NCI-H128 (cell line): ENCODE data around the gene CCNYL1.

Source experiments
- DNase-seq: peaks from one replicate; lab custom pipeline; 2025; ENCODE audit not compliant: unreplicated experiment; lab: John Stamatoyannopoulos, UW

CCNYL1 gene

DNA sequence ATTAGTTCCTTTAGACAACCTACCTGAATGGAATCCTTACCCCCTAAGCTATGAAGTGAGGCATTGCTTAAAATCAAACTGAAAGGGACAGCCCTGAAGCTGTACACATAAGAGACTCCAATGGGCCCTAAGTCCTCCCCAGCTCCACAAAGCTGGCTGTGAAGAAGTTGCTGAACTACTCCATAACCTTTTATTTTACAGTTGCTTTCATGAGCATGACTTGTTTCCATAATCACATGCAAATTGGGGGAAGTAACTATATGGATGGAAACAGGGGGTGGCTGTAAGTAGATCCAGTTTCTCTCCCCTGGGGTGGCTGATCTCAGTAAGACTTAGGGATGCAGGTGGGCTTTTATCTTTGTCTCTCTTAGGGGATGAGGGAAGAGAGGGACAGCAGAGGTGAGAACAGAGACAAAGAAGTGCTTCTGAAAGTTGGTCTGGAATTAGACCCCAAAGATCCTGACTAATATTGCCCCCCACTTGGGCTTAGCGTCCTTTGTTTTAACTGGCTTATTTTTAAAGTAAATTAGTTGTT is 52.7 kb downstream of the CCNYL1 start:
- no peak for DNase-seq

GRCh38 chr2:207765547-207765946 is 54.1 kb downstream of the CCNYL1 start:
- no peak for DNase-seq

DNA sequence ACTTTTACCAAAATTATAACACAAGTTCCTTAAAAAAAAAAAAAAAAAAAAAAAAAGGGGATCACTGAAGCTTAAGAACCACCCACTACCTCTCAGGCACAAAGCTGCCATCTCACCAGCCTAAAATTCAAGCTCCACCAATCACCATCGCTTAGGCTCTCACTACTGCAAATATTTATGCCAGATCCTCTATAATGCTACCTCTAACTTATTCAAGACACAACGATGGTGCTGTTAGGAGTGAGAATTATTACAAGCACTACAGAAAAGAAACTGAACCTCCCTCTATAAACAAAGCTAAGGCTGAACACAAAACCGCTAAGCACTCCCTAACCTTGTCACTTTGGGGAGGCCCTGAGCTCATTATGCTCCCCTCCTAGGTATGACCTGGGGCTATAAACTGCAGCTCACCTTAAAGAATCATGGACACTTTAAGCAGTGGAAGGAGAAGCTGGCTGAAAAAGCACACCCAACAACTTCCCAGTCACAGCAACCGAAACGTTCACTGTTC is 54.7 kb downstream of the CCNYL1 start:
- DNase-seq = no peak

DNA sequence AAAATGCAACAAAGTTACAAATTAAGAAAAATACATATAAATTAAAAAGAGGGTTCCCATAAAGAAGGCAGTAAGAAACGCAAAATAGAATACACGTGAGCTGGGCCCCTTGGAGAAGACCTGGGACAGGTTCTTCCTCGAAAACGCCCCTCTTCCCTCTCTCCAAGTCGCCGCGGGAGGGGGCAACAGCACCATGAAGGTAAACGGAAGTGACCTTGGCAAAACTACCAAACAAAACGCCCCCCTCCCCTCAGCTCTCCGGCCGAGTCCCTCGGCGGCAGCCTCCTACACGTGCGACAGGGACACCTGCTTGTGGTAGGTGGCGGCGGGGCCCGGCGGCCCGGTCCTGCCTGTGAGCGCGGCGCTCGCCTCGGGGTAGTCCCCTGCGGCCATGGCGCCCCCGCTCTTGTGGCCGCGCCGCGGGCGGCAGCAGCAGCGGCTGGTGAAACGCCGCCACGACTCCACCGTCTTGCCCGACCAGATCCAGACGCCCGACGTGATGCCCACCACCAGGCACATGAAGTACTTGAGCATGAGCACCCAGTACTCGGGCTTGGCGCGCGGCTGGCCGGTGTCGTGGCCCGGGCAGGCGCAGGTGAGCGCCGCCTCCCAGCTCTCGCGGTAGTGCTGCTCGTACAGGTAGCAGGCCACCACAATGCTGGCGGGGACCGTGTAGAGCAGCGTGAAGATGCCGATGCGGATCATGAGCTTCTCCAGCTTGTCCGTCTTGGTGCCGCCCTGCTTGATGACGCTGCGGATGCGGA is 55.4 kb downstream of the CCNYL1 start:
- DNase-seq = no peak

DNA sequence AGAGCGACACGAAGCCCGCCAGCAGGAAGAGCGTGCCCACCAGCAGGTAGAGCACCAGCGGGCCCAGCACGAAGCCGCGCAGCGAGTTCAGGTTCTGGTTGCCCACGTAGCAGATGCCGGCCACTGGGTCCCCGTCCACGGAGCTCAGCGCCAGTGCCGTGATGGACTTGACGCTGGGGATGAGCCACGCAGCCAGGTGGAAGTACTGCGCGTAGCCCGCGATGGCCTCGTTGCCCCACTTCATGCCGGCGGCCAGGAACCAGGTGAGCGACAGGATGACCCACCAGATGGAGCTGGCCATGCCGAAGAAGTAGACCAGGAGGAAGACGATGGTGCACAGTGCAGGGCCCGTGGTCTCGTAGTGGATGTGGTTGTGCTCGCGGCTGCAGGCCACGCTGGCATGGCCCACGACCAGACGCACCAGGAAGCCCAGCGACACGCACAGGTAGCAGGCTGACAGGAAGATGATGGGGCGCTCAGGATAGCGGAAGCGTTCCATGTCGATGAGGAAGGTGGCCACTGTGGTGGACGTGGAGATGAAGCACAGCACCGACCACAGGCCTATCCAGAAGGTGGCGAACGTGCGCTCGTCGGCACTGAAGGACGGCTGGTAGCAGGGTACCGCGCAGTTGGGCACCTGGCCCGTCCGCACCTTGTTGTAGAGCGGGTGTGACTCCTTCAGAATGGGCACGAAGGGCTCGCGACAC is 56.2 kb downstream of the CCNYL1 start:
- no peak for DNase-seq

DNA sequence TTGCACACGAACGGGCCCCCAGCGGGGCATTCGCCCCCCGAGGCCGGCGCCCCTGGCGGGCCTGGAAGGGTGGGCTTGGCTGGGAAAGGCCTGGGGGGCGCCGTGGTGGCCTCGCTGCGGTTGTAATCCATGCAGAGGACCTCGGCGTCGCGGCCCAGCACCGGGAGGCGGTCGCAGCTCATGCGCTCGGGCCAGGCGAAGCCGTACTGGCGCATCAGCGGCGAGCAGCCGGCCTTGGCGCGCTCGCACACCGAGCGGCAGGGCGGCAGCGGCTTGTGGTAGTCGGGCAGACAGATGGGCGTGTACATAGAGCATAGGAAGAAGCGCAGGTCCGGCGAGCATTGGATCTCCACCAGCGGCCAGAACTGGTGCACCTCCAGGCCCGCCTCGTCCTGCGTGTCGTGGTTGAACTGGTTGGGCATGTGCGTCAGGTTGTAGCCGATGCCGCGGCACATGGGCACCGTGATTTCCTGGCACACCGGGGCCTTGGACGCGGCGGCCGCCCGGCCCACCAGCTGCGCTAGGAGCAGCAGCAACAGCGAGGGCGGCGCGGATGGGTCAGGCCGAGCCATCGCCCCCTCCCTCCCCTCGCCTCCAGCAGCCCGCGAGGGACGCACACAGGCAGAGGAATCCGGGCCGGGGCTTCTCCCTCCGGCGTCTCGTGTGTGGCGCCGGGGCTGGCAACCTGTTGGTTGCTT is 56.9 kb downstream of the CCNYL1 start:
- DNase-seq = no peak

GRCh38 chr2:207768866-207769596 is 57.6 kb downstream of the CCNYL1 start:
- DNase-seq = no peak

- DNase-seq = no peak
Observed at GRCh38 chr2:207770602-207771404, 59.4 kb downstream of the CCNYL1 start.

- no peak for DNase-seq
Observed at GRCh38 chr2:207771421-207771820, 60.0 kb downstream of the CCNYL1 start.

DNA sequence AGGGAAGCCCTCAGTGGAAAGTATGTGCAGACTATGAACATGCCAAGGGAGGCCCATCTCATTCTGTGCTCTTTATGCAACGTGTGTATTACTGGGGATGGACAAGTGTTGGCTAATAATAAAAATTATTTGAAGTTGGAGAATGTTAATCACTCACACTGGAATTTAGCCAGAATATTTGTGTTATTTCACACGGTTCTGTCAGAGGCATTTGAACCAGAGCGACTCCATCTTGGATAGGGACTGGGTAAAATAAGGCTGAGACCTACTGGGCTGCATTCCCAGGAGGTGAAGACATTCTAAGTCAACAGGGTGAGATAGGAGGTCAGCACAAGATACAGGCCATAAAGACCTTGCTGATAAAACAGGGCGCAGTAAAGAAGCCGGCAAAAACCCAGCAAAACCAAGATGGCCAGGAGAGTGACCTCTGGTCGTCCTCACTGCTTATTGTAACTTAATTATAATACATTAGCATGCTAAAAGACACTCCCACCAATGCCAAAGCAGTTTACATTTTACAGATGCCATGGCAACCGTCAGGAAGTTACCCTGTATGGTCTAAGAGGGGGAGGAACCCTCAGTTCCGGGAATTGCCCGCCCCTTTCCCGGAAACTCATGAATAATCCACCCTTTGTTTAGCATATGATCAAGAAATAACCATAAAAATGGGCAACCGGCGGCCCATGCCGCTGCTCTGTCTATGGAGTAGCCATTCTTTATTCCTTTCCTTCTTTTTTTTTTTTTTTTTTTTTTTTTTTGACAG is 60.8 kb downstream of the CCNYL1 start:
- no peak for DNase-seq

- DNase-seq = no peak
Observed at GRCh38 chr2:207772844-207773205, 61.4 kb downstream of the CCNYL1 start.

GRCh38 chr2:207775473-207775872 is 64.0 kb downstream of the CCNYL1 start:
- DNase-seq = no peak

- DNase-seq = no peak
Observed at GRCh38 chr2:207777124-207777523, 65.7 kb downstream of the CCNYL1 start.

GRCh38 chr2:207778298-207778882 is 67.0 kb downstream of the CCNYL1 start:
- no peak for DNase-seq

DNA sequence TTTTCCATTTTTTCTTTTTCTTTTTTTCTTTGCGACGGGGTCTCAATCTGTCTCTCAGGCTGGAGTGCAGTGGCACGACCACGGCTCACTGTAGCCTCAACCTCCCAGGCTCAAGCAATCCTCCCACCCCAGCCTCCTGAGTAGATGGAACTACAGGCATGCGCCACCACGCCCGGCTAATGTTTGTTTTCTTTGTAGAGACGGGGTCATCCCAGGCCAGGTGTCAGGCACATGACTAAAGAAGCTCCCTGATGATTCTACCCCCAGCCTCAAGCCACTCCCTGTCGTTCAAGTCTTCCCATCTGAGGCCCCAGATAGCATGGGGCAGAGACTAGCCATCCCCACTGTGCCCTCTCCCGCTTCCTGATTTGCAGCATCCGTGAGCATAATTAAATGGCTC is 68.1 kb downstream of the CCNYL1 start:
- DNase-seq = no peak

- no peak for DNase-seq
Observed at GRCh38 chr2:207782238-207783030, 71.0 kb downstream of the CCNYL1 start.

GRCh38 chr2:207783514-207783913 is 72.1 kb downstream of the CCNYL1 start:
- no peak for DNase-seq

GRCh38 chr2:207784898-207785297 is 73.5 kb downstream of the CCNYL1 start:
- DNase-seq = no peak
